ENCODE measurements around the gene ZKSCAN3.

GRCh38 chr6:28407401-28407800, 57.7 kb downstream of the ZKSCAN3 start:
- no peak for TF ChIP-seq CTCF (conservative IDR thresholded peaks at IDR 0.05; ENCODE audit: low read depth, low read length)
- TF ChIP-seq EZH2phosphoT487 (IDR thresholded peaks at IDR 0.05; ENCODE audit: borderline replicate concordance, low read length) = no peak
